Effector memory CD4-positive, alpha-beta T cell (primary cell): ENCODE data around the gene ATP6V1G3.

Experiments
- DNase-seq, 3 donors: peaks; one replicate each; pipeline ENCODE4 v3.0.0-alpha.2; 2020
- H3K27ac ChIP-seq: 2 replicates; pipeline ENCODE4 v1.7.0; 2013; ENCODE audit warnings: mild to moderate bottlenecking, low read length, moderate library complexity; ENCODE audit not compliant: insufficient read depth, poor library complexity, severe bottlenecking
- H3K27me3 ChIP-seq: replicated peaks from 2 replicates; pipeline ENCODE4 v1.7.0; 2013; ENCODE audit warnings: mild to moderate bottlenecking, low read length; ENCODE audit not compliant: insufficient read depth, control insufficient read depth, poor library complexity, severe bottlenecking
- H3K36me3 ChIP-seq: 2 replicates; pipeline ENCODE4 v1.7.0; 2013; ENCODE audit warnings: mild to moderate bottlenecking, low read length, moderate library complexity; ENCODE audit not compliant: control insufficient read depth, insufficient read depth
- H3K4me1 ChIP-seq: 2 replicates; pipeline ENCODE4 v1.7.0; 2013; ENCODE audit warnings: low read length, mild to moderate bottlenecking; ENCODE audit not compliant: control insufficient read depth, insufficient read depth, poor library complexity, severe bottlenecking
- H3K4me3 ChIP-seq: 2 replicates; pipeline ENCODE4 v1.7.0; 2013; ENCODE audit warnings: low read length, low read depth, mild to moderate bottlenecking; ENCODE audit not compliant: insufficient read depth, poor library complexity, severe bottlenecking
- H3K9me3 ChIP-seq: 2 replicates; pipeline ENCODE4 v1.7.0; 2013; ENCODE audit warnings: mild to moderate bottlenecking, low read length, moderate library complexity; ENCODE audit not compliant: control insufficient read depth

ATP6V1G3 gene

DNA sequence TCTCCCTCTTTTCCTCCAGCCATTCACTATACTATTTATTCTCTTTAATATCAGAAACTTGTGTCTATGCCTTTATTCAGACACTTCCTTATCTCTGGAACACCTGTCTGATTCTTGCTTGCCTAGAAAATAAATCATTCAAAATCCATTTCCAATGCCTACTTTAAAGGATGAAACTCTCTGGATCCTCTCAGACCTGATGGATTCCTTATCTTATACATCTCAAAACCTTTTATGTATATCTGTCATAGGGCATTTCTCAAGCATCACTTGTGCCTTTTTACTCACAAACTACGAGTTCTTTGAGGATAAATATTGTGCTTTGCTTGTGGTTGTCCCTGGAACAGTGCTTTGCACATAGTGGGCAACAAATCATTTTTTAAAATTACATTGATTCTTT, 3.8 kb upstream of the ATP6V1G3 start:
- Histone ChIP-seq H3K27ac (no peak overlapping the region), H3K27me3 (no peaks in the 10 kb centered on the region), H3K4me3 (no peak overlapping the region), H3K36me3 (no peaks in the 10 kb centered on the region), H3K4me1 (no peaks in the 10 kb centered on the region), H3K9me3 (no peaks in the 10 kb centered on the region)
- DNase-seq: no peak

DNA sequence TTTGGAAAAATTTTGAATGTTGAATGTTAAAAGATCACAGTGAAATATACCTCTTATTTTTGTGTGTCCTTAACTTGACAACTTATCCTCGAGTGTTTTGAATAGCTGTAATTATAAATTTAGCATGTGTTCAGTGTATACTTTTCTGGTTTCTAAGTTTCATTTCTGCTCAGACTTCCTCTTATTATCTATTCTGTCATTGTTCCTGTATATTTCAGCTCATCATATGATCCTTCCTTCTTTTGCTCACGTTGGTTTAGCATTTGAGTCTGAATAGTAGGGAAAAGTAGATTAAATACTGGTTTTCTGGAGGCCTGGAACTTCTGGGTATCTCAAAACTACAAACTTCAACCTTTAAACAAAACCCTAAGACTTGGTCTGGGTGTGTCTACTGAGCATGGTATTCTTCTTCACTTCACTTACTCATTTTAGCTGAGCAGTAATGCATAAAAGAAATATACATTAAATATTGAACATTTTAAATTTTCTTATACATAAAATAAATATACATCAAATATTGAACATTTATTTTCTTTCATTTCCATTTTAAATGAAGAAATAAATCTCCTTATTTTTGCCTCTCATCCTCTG, 3.3 kb upstream of the ATP6V1G3 start:
- no peaks in the 10 kb centered on the region for H3K4me1 ChIP-seq
- H3K9me3 ChIP-seq: no peaks in the 10 kb centered on the region
- H3K27ac ChIP-seq: no peak overlapping the region
- DNase-seq: no peak
- no peaks in the 10 kb centered on the region for H3K27me3 ChIP-seq
- H3K36me3 ChIP-seq: no peaks in the 10 kb centered on the region
- H3K4me3 ChIP-seq: no peak overlapping the region

GRCh38 chr1:198542632-198543031, 2.2 kb upstream of the ATP6V1G3 start:
- no peak for DNase-seq
- H3K27ac ChIP-seq: no peak overlapping the region
- no peaks in the 10 kb centered on the region for H3K9me3 ChIP-seq

GRCh38 chr1:198541737-198542136, 1.3 kb upstream of the ATP6V1G3 start:
- no peaks in the 10 kb centered on the region for H3K36me3 ChIP-seq
- DNase-seq: no peak

More at GRCh38 chr1:198542632-198543031, 2.2 kb upstream of the ATP6V1G3 start:
- Histone ChIP-seq H3K4me3 (no peak overlapping the region), H3K4me1 (no peaks in the 10 kb centered on the region), H3K36me3 (no peaks in the 10 kb centered on the region), H3K27me3 (no peaks in the 10 kb centered on the region)

GRCh38 chr1:198538579-198539364, 1.7 kb downstream of the ATP6V1G3 start:
- Histone ChIP-seq H3K4me3 (no peak overlapping the region), H3K9me3 (no peaks in the 10 kb centered on the region), H3K4me1 (peaks cover 7% of the 10 kb centered on the region), H3K27ac (no peak overlapping the region), H3K27me3 (no peaks in the 10 kb centered on the region), H3K36me3 (no peaks in the 10 kb centered on the region)
- no peak for DNase-seq

More at GRCh38 chr1:198541737-198542136, 1.3 kb upstream of the ATP6V1G3 start:
- Histone ChIP-seq H3K27me3 (no peaks in the 10 kb centered on the region), H3K4me1 (no peaks in the 10 kb centered on the region), H3K4me3 (no peak overlapping the region), H3K27ac (no peak overlapping the region), H3K9me3 (no peaks in the 10 kb centered on the region)

GRCh38 chr1:198535631-198536030, 4.8 kb downstream of the ATP6V1G3 start:
- no peak for DNase-seq
- H3K27me3 ChIP-seq: no peaks in the 10 kb centered on the region
- no peak overlapping the region for H3K4me3 ChIP-seq
- no peaks in the 10 kb centered on the region for H3K9me3 ChIP-seq
- no peaks in the 10 kb centered on the region for H3K36me3 ChIP-seq
- H3K27ac ChIP-seq: no peak overlapping the region
- peaks cover 8% of the 10 kb centered on the region for H3K4me1 ChIP-seq

- peaks cover 8% of the 10 kb centered on the region for H3K4me1 ChIP-seq
- H3K9me3 ChIP-seq: no peaks in the 10 kb centered on the region
- H3K27me3 ChIP-seq: no peaks in the 10 kb centered on the region
- peak overlapping the region; percentile 20 for H3K4me3 ChIP-seq
- H3K27ac ChIP-seq: peak overlapping the region; percentile 52
- DNase-seq: no peak
- H3K36me3 ChIP-seq: no peaks in the 10 kb centered on the region
These were observed 5.7 kb downstream of the ATP6V1G3 start for GRCh38 chr1:198534548-198535418.

DNA sequence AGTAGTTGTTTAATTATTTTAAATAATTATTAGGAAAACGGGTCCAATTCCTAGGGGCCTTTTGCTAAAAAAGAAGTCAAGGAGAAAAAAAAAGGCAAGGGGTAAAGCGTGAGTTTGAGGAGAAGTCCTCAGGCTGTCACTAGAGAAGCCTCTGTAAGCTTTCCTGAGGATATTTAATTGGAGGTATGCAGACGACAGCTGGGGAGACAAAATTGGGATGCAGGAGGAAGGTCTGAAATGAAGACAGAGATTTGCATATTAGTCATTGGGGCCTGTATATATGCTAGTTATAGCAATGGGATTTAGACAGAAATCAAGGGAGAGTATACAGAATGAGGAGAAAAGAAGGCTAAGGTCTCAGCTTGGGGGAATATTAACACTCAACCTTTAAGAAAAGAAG, 8.6 kb downstream of the ATP6V1G3 start:
- Histone ChIP-seq H3K27me3 (no peaks in the 10 kb centered on the region), H3K9me3 (no peaks in the 10 kb centered on the region), H3K4me3 (no peak overlapping the region), H3K27ac (no peak overlapping the region), H3K4me1 (peaks cover 8% of the 10 kb centered on the region), H3K36me3 (no peaks in the 10 kb centered on the region)
- DNase-seq: no peak

DNA sequence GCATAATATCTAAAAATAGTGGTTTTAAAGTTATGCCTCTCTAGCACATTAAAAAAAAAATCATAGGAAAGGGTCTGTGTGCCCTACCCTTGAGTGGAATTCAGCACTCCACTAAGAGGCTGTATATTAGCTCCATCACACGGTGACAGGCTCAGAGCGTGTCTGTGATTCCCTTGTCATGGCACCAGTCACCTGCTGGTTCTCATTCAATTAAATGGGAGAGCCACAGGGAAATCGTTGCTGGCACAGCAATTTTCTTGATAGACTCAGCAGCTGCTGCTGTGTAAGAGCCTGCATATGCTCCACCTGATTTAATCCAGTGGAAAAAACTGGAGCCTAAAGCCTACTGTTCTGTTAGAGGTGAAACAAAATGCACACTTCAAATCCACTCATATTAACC, 9.5 kb downstream of the ATP6V1G3 start:
- Histone ChIP-seq H3K27me3 (no peaks in the 10 kb centered on the region), H3K36me3 (no peaks in the 10 kb centered on the region), H3K4me1 (peaks cover 8% of the 10 kb centered on the region), H3K4me3 (no peak overlapping the region), H3K9me3 (no peaks in the 10 kb centered on the region), H3K27ac (no peak overlapping the region)
- DNase-seq: no peak

DNA sequence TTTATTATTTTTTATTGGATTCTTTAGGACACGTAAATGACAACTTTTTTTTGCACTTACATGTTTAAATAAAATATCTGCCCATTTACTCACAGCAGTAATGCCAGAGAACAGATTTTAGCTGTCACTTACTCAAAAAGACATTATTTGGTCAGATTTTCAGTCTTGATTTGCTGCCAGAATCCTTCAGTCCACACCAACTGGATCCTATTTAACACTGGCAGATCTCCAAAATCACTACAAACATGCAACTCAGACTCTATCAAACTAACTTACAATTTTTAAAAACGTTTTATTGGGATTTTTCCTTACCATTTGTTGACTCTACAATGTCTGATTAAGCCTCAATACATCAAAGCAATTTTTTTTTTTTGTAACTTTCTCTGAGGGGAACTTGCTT, 11.1 kb downstream of the ATP6V1G3 start:
- H3K36me3 ChIP-seq: no peaks in the 10 kb centered on the region
- DNase-seq: no peak
- no peak overlapping the region for H3K4me3 ChIP-seq
- H3K27me3 ChIP-seq: no peaks in the 10 kb centered on the region
- H3K4me1 ChIP-seq: peaks cover 8% of the 10 kb centered on the region
- H3K27ac ChIP-seq: no peak overlapping the region
- no peaks in the 10 kb centered on the region for H3K9me3 ChIP-seq
